ENCODE data around the gene PCSK1. TPM values are rescaled to one million over a fixed set of nuclear protein-coding genes. Genes with fewer than 3 reads are reported as not detected.

The PCSK1 gene
- 1 to 10 TPM in 1 of 5 donors, under 1 TPM in 1, not detected in 3; 0.72 to 4.8 TPM for total RNA-seq
- under 1 TPM in 2 of 3 donors, not detected in 1; 0.18 to 0.44 TPM for polyA plus RNA-seq
- long read RNA-seq, donor 1, result 0 reads
- long read RNA-seq, donor 2, full-length matches to known transcripts, result 1 of 1 reads
- long read RNA-seq, donor 2, partial matches to known transcripts, result 0 of 1 reads
- long read RNA-seq, donor 2, other reads (novel, unspliced or antisense), result 0 of 1 reads
- long read RNA-seq, donor 3, result 0 reads
- long read RNA-seq, donor 4, result 0 reads
- long read RNA-seq, donor 5, full-length matches to known transcripts, result 1 of 1 reads
- long read RNA-seq, donor 5, partial matches to known transcripts, result 0 of 1 reads
- long read RNA-seq, donor 5, other reads (novel, unspliced or antisense), result 0 of 1 reads
- long read RNA-seq, donor 6, result 0 reads
- long read RNA-seq, donor 7, result 0 reads
- long read RNA-seq, donor 8, full-length matches to known transcripts, result 1 of 1 reads
- long read RNA-seq, donor 8, partial matches to known transcripts, result 0 of 1 reads
- long read RNA-seq, donor 8, other reads (novel, unspliced or antisense), result 0 of 1 reads
- long read RNA-seq, donor 9, result 0 reads
- long read RNA-seq, donor 10, full-length matches to known transcripts, result 2 of 2 reads
- long read RNA-seq, donor 10, partial matches to known transcripts, result 0 of 2 reads
- long read RNA-seq, donor 10, other reads (novel, unspliced or antisense), result 0 of 2 reads

GRCh38 chr5:96433066-96433447 lies at the start of gene PCSK1:
TSS of gene PCSK1 (minus strand) at chr5:96433248. CDS start at chr5:96433042, 206 bp downstream.
- 6 to 14% (median 6%) methylated on average over 13 to 19 of the region's 19 CpGs for WGBS, 5 donors
- intact Hi-C loops (cut with DNase I; ENCODE audit: low total_unique reads), result no loop called here
- DNase-seq, result peak in 1 of 2 donors; percentile 50
- H3K4me3 ChIP-seq, result peak within 1 kb of the TSS; percentile 18 to 41 (median 24)
- no peaks in the 10 kb centered on the region for H3K36me3 ChIP-seq
- no peak within 1 kb of the TSS for H3K27ac ChIP-seq
- no peaks in the 10 kb centered on the region for H3K9me3 ChIP-seq
- H3K27me3 ChIP-seq, result peaks cover 5 to 59% (median 34%) of the 10 kb centered on the region in 3 donors
- peaks cover 12 to 38% (median 27%) of the 10 kb centered on the region in 4 donors for H3K4me1 ChIP-seq
- no peak for TF ChIP-seq CTCF (IDR thresholded peaks at IDR 0.05)
- TF ChIP-seq EP300 (IDR thresholded peaks at IDR 0.05), result no peak
- no peak for TF ChIP-seq POLR2A (IDR thresholded peaks at IDR 0.05)
- no peak for TF ChIP-seq POLR2AphosphoS5 (IDR thresholded peaks at IDR 0.05)

- Histone ChIP-seq H3K27ac (no peak overlapping the region), H3K4me3 (no peak overlapping the region), H3K4me1 (no peaks in the 10 kb centered on the region), H3K9me3 (no peaks in the 10 kb centered on the region), H3K36me3 (no peaks in the 10 kb centered on the region), H3K27me3 (no peaks in the 10 kb centered on the region)
- 27 to 40% (median 29%) methylated on average over 1 of the region's 1 CpG for WGBS, 5 donors
- intact Hi-C loops (cut with DNase I; ENCODE audit: low total_unique reads), result no loop called here
- TF ChIP-seq POLR2AphosphoS5 (IDR thresholded peaks at IDR 0.05), result no peak
- no peak for TF ChIP-seq CTCF (IDR thresholded peaks at IDR 0.05)
- no peak for TF ChIP-seq POLR2A (IDR thresholded peaks at IDR 0.05)
- TF ChIP-seq EP300 (IDR thresholded peaks at IDR 0.05), result no peak
- no peak for DNase-seq
These were observed 48.8 kb upstream of the PCSK1 start for GRCh38 chr5:96481867-96482266.

GRCh38 chr5:96481009-96481786 lies 48.1 kb upstream of the PCSK1 start:
- intact Hi-C loops (cut with DNase I; ENCODE audit: low total_unique reads), result no loop called here
- no peaks in the 10 kb centered on the region for H3K4me1 ChIP-seq
- H3K27me3 ChIP-seq, result no peaks in the 10 kb centered on the region
- H3K9me3 ChIP-seq, result no peaks in the 10 kb centered on the region
- H3K27ac ChIP-seq, result no peak overlapping the region
- no peak for TF ChIP-seq POLR2AphosphoS5 (IDR thresholded peaks at IDR 0.05)
- TF ChIP-seq POLR2A (IDR thresholded peaks at IDR 0.05), result no peak
- no peak for TF ChIP-seq CTCF (IDR thresholded peaks at IDR 0.05)
- TF ChIP-seq EP300 (IDR thresholded peaks at IDR 0.05), result no peak
- H3K4me3 ChIP-seq, result no peak overlapping the region
- no peaks in the 10 kb centered on the region for H3K36me3 ChIP-seq
- no peak for DNase-seq

- intact Hi-C loops (cut with DNase I; ENCODE audit: low total_unique reads), result no loop called here
- no peak for DNase-seq
- H3K27me3 ChIP-seq, result no peaks in the 10 kb centered on the region
- 21 to 55% (median 43%) methylated on average over 1 of the region's 1 CpG for WGBS, 5 donors
- TF ChIP-seq EP300 (IDR thresholded peaks at IDR 0.05) (no peak), POLR2A (IDR thresholded peaks at IDR 0.05) (no peak), CTCF (IDR thresholded peaks at IDR 0.05) (no peak), POLR2AphosphoS5 (IDR thresholded peaks at IDR 0.05) (no peak)
- no peaks in the 10 kb centered on the region for H3K36me3 ChIP-seq
- no peak overlapping the region for H3K27ac ChIP-seq
- no peaks in the 10 kb centered on the region for H3K9me3 ChIP-seq
- no peak overlapping the region for H3K4me3 ChIP-seq
- no peaks in the 10 kb centered on the region for H3K4me1 ChIP-seq
These were observed 45.9 kb upstream of the PCSK1 start for GRCh38 chr5:96478983-96479382.

Measured in stomach (tissue), 19 donors.